Adipocyte (in vitro differentiated cells): ENCODE measurements around the gene DNAJC11.
"Not testable (repeated sequence)": the region's sequence is repeated elsewhere in the genome, so short reads cannot be mapped to it uniquely, and the experiment has no call there.

Experiments used
- DNase-seq: peaks from one replicate; pipeline ENCODE4 v3.0.0-alpha.2; 2015; ENCODE audit warnings: low read depth
- H3K27me3 ChIP-seq: replicated peaks from 2 replicates; pipeline ENCODE4 v1.7.0; 2013; ENCODE audit warnings: mild to moderate bottlenecking, low read length, moderate library complexity; ENCODE audit not compliant: control insufficient read depth, insufficient read depth
- H3K36me3 ChIP-seq: 2 replicates; pipeline ENCODE4 v1.7.0; 2013; ENCODE audit warnings: low read length, mild to moderate bottlenecking, moderate library complexity; ENCODE audit not compliant: control insufficient read depth, insufficient read depth, severe bottlenecking
- H3K4me1 ChIP-seq: 2 replicates; pipeline ENCODE4 v1.7.0; 2013; ENCODE audit warnings: mild to moderate bottlenecking, low read length, moderate library complexity; ENCODE audit not compliant: control insufficient read depth, insufficient read depth
- H3K4me3 ChIP-seq: 2 replicates; pipeline ENCODE4 v1.7.0; 2013; ENCODE audit warnings: mild to moderate bottlenecking, low read length, moderate library complexity
- H3K9ac ChIP-seq: 2 replicates; pipeline ENCODE4 v1.7.0; 2013; ENCODE audit warnings: mild to moderate bottlenecking, low read length, moderate library complexity
- H3K9me3 ChIP-seq: 2 replicates; pipeline ENCODE4 v1.7.0; 2013; ENCODE audit warnings: mild to moderate bottlenecking, low read length, moderate library complexity; ENCODE audit not compliant: control insufficient read depth

Gene DNAJC11, protein sequence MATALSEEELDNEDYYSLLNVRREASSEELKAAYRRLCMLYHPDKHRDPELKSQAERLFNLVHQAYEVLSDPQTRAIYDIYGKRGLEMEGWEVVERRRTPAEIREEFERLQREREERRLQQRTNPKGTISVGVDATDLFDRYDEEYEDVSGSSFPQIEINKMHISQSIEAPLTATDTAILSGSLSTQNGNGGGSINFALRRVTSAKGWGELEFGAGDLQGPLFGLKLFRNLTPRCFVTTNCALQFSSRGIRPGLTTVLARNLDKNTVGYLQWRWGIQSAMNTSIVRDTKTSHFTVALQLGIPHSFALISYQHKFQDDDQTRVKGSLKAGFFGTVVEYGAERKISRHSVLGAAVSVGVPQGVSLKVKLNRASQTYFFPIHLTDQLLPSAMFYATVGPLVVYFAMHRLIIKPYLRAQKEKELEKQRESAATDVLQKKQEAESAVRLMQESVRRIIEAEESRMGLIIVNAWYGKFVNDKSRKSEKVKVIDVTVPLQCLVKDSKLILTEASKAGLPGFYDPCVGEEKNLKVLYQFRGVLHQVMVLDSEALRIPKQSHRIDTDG

DNA sequence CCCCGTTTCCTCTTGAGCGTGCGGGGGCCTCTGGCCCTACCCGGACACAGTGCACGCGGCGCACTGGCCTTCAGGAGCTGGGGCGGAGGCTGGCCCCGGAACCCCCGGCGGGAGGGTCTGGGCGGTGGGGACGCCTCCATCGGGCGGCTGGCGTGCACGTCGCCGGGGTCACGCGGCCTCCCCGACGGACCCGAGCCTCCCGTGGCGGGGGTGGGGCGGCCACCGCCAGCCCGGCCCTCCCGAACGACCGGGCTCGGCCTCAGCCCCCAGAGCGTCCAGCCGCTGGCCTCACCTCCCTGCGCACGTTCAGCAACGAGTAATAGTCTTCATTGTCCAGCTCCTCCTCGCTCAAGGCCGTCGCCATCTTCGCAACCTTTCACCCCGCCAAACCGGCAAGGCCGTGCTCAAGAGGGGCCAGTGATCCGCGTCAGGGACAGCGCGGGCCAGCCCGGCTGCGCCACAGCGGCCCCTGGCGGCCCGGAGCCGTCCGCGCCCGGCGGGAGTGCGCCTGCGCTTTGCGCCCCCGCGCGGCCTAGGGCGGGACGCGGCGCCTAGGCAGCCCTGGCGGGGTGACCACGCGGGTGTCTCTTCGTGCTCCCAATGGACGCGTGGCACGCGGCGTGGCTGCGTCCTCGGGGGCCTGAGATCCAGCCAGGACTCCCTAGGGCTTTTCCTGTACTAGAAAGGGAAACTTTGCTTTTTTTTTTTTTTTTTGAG is at the start of gene DNAJC11:
TSS of gene DNAJC11 (minus strand) at position 380 of the 717 bp plus-strand sequence. CDS start at position 364, 16 bp downstream.
- Histone ChIP-seq H3K36me3 (no peaks in the 10 kb centered on the region), H3K4me1 (peaks cover 10% of the 10 kb centered on the region), H3K9ac (peak within 1 kb of the TSS; percentile 90), H3K9me3 (no peaks in the 10 kb centered on the region), H3K4me3 (peak within 1 kb of the TSS; percentile 96), H3K27me3 (peaks cover under 1% of the 10 kb centered on the region)
- peak; percentile 94 for DNase-seq

DNA sequence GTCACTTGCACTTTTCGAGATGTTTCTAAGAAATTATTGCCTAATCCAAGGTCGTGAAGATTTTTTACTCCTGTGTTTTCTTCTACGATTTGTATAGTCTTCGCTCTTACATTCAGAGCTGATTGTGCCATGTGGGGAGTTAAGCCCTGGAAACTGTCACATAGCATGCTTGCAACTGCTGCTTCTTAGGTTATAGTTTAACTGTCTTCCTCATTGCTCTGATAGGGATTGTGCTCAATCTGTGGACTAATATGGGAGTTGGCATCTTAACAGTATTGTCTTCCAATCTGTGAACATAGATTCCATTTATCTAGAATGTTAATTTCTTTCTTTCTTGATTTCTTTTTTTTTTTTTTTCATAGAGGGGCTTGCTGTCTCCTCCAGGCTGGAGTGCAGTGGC is 48.9 kb upstream of the DNAJC11 start:
- no peak for DNase-seq
- no peaks in the 10 kb centered on the region for H3K27me3 ChIP-seq

DNA sequence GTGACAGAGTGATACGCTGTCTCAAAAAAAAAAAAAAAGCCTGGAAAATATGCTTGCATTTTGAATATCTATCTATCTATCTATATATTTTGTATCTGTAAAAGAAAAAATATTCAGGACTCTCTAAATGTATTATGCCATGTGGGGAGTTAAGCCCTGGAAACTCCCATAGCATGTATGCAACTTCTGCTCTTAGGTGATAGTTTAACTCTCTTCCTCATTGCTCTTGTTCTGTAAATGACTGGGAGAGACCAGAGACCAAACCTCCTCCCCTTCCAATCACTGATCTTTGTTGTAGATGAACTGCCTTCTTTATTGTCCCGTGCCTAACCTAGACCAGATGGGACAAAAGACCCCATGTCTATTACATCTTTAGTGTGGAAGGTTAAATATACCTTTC is 46.1 kb upstream of the DNAJC11 start:
- H3K27me3 ChIP-seq = no peaks in the 10 kb centered on the region
- H3K9ac ChIP-seq = no peak overlapping the region
- no peak overlapping the region for H3K4me3 ChIP-seq
- no peaks in the 10 kb centered on the region for H3K9me3 ChIP-seq
- H3K4me1 ChIP-seq = peaks cover 12% of the 10 kb centered on the region
- H3K36me3 ChIP-seq = no peaks in the 10 kb centered on the region
- DNase-seq = no peak

More for the DNA sequence above, 48.9 kb upstream of the DNAJC11 start:
- no peaks in the 10 kb centered on the region for H3K36me3 ChIP-seq
- no peak overlapping the region for H3K4me3 ChIP-seq
- H3K9ac ChIP-seq = no peak overlapping the region
- no peaks in the 10 kb centered on the region for H3K4me1 ChIP-seq
- no peaks in the 10 kb centered on the region for H3K9me3 ChIP-seq

DNA sequence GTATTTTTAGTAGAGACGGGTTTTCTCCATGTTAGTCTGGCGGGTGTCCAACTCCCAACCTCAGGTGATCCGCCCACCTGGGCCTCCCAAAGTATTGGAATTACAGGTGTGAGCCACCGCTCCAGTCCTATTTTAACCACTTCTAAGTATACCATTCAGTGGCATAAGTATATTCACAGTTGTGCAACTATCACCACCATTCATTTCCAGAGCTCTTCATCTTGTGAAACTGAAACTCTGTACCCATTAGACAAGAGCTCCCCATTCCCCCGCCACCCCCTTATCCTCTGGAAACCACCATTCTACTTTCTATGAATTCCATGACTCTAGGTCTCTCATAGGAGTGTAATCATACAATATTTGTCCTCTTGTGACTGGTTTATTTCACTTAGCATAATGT is 43.5 kb upstream of the DNAJC11 start:
- Histone ChIP-seq H3K36me3 (no peaks in the 10 kb centered on the region), H3K9ac (no peak overlapping the region), H3K4me3 (no peak overlapping the region), H3K27me3 (no peaks in the 10 kb centered on the region), H3K9me3 (peaks cover 3% of the 10 kb centered on the region), H3K4me1 (peaks cover 12% of the 10 kb centered on the region)
- DNase-seq = no peak

DNA sequence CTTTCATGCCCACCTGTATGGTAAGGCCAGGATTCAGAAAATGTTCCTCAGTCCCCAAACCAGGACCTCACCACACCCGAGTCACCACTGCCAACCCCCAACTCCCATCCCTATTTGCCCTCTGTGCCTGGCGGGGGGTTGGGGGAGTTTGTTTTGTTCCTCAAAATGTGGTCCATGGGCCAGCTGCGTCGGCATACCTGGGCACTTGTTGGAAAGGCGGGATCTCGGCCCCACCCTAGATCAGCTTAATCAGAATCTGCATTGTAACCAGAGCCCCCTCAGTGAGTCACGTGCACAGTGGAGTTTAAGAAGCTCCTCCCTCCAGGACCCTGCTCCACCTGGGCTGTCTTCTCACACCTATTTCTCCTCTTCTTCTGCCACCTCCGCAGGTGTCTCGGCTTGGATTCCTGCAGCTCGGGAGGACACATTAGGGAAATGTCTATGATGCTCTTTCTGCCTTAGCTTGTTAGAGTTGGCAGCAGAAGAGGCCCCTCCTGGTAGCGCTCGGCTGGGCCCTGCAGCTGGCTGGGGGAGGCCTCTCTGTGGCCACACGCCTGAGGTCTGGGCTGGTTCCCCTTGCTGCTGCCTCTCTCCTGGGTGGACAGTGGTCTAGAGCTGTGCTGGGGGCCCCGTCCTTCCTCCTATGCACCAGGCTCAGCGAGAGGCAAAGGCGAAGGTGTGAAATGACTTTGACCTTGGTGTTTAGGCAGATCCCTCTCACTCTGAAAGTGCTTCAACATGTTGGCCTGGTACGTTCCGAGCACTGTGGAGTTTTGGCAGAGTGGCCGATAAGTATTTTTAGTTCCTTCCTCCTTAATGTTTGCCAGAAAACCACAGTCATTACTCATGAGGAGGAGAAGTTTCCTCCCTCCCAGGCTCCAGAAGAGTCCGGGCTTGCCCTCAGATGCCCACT is 41.8 kb upstream of the DNAJC11 start:
- Histone ChIP-seq H3K9me3 (peaks cover 3% of the 10 kb centered on the region), H3K27me3 (no peaks in the 10 kb centered on the region), H3K9ac (peak overlapping the region; percentile 69), H3K4me1 (peaks cover 12% of the 10 kb centered on the region), H3K36me3 (no peaks in the 10 kb centered on the region), H3K4me3 (peak overlapping the region; percentile 3)
- DNase-seq = peak; percentile 75

DNA sequence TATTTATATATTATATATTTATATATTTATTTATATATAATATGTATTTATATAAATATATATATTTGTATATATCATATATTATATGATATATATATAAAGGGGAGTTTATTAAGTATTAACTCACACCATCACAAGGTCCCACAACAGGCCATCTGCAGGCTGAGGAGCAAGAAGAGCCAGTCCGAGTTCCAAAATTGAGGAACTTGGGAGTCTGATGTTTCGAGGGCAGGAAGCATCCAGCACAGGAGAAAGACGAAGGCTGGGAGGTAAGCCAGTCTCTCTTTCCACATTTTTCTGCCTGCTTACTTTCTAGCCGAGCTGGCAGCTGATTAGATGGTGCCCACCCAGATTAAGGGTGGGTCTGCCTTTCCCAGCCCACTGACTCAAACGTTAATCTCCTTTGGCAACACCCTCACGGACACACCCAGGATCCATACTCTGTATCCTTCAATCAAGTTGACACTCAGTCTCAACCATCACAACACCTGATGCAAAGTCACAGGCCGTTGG is 41.1 kb upstream of the DNAJC11 start:
- DNase-seq, H3K27me3 ChIP-seq: not testable (repeated sequence)
- H3K9ac ChIP-seq = peak overlapping the region; percentile 69

DNA sequence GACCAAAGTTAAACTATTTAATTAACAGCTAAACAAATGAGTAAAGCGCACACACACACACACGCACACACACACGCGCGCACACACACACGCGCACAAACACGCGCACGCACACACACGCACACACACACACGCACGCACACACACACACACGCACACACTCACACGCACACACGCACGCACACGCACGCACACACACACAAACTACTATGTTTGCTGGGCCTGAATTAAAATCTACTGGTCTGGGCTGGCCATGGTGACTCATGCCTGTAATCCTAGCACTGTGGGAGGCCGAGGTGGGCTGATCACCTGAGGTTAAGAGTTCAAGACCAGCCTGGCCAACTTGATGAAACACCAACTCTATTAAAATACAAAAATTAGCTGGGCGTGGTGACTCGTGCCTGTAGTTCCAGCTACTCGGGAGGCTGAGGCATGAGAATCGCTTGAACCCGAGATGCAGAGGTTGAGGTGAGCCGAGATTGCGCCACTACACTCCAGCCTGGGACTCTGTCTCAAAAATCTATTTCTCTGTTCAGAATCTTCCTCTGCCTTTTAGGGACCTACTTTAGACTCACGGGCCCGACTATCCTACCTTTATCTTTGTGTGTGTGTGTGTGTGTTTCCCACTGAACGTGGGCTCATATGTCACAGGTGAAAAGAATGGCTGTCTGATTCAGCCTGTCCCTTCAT is 37.5 kb upstream of the DNAJC11 start:
- Histone ChIP-seq H3K9me3 (peaks cover 3% of the 10 kb centered on the region), H3K36me3 (no peaks in the 10 kb centered on the region), H3K4me3 (no peak overlapping the region), H3K4me1 (peaks cover 15% of the 10 kb centered on the region), H3K27me3 (no peaks in the 10 kb centered on the region), H3K9ac (no peak overlapping the region)
- no peak for DNase-seq

More for the DNA sequence above, 41.1 kb upstream of the DNAJC11 start:
- not testable (repeated sequence) for H3K9me3 ChIP-seq, H3K4me3 ChIP-seq, H3K36me3 ChIP-seq
- peaks cover 12% of the 10 kb centered on the region for H3K4me1 ChIP-seq

DNA sequence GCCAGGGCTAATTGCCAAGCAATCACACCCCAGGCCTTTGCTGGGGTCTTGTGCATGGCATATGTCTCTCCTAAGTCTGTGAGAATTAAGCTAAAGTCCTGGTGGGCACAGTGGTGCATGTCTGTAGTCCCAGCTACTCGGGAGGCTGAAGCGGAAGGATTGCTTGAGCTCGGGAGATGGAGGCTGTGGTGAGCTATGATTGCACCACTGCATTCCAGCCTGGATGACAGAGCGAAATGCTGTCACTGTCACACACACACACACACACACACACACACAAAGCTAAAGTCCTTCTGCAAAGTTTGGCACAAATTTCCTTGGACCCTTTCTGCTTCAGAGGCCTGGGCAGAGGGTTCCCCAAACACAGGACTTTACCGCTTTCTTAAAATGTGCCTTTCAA is 31.3 kb upstream of the DNAJC11 start:
- H3K27me3 ChIP-seq = no peaks in the 10 kb centered on the region
- peaks cover 3% of the 10 kb centered on the region for H3K4me1 ChIP-seq
- DNase-seq = no peak
- H3K4me3 ChIP-seq = no peak overlapping the region
- H3K9me3 ChIP-seq = peaks cover 4% of the 10 kb centered on the region
- H3K9ac ChIP-seq = no peak overlapping the region
- H3K36me3 ChIP-seq = no peaks in the 10 kb centered on the region

DNA sequence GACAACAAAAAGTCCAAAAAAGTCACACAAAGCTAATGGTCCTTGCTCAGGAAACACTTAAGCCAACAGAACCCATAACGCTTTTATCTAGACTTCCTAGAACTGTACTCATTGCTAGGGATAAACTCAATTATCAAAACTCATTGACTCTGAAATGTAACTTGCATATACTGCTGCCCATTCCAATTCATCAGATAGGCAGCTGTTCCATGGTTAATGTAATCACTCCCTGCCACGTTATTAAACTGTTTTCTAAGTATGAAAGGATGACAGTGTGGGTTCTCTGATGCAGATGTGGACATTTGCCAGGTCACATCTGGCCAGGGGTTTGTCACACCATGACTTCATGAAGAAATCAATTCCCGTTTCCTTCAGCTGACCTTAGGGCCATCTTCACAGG is 30.3 kb upstream of the DNAJC11 start:
- H3K36me3 ChIP-seq = no peaks in the 10 kb centered on the region
- H3K9ac ChIP-seq = no peak overlapping the region
- DNase-seq = no peak
- peaks cover 4% of the 10 kb centered on the region for H3K9me3 ChIP-seq
- peaks cover 3% of the 10 kb centered on the region for H3K4me1 ChIP-seq
- H3K27me3 ChIP-seq = no peaks in the 10 kb centered on the region
- no peak overlapping the region for H3K4me3 ChIP-seq

DNA sequence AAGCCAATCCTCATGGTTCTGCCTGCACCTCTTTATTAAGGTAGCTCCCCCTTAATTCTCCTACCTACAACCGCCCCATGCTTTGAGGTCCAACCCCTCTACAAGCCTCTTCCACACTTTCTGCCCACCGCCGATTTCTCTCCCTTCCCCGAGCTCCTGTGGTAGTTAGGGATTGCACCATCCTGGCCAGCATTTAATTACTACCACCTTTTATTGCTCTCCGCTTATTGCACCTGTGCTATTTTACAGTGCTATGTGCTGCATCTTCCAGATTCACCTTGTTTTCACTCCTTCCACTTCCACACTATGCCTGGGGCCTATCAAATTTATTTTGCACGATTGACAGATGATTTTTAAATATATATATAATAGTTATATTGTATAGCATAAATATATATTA is 29.3 kb upstream of the DNAJC11 start:
- H3K27me3 ChIP-seq = no peaks in the 10 kb centered on the region

More for the DNA sequence above, 29.3 kb upstream of the DNAJC11 start:
- H3K4me3 ChIP-seq = no peak overlapping the region
- no peak for DNase-seq
- no peaks in the 10 kb centered on the region for H3K36me3 ChIP-seq
- peaks cover 4% of the 10 kb centered on the region for H3K9me3 ChIP-seq
- H3K4me1 ChIP-seq = peaks cover 3% of the 10 kb centered on the region
- H3K9ac ChIP-seq = no peak overlapping the region
